Suppressor macrophage treated with lipopolysaccharide for 1 hour (primary cell): ENCODE measurements around the gene ARL6IP5.

Experiments
- DNase-seq, 3 donors: peaks; one replicate each; pipeline ENCODE4 v3.0.0-alpha.2; 2020 to 2022

ARL6IP5 gene

GRCh38 chr3:69085833-69086722 lies 1.3 kb downstream of the ARL6IP5 start:
- peak; percentile 69 to 85 (median 79) for DNase-seq

GRCh38 chr3:69087030-69087791 lies 2.5 kb downstream of the ARL6IP5 start:
- no peak for DNase-seq

- peak; percentile 37 to 66 (median 62) for DNase-seq
Observed at GRCh38 chr3:69088063-69088462, 3.3 kb downstream of the ARL6IP5 start.

- no peak for DNase-seq
Observed at GRCh38 chr3:69090021-69090420, 5.3 kb downstream of the ARL6IP5 start.

- no peak for DNase-seq
Observed at GRCh38 chr3:69091389-69092029, 6.8 kb downstream of the ARL6IP5 start.

GRCh38 chr3:69092030-69092516 lies 7.3 kb downstream of the ARL6IP5 start:
- DNase-seq, result peak in 2 of 3 donors; percentile 46 to 53

GRCh38 chr3:69094467-69095205 lies 9.9 kb downstream of the ARL6IP5 start:
- DNase-seq, result peak; percentile 62 to 80 (median 79)

GRCh38 chr3:69095636-69096035 lies 10.9 kb downstream of the ARL6IP5 start:
- DNase-seq, result no peak

GRCh38 chr3:69096299-69096698 lies 11.6 kb downstream of the ARL6IP5 start:
- no peak for DNase-seq

GRCh38 chr3:69097407-69098086 lies 12.8 kb downstream of the ARL6IP5 start:
- no peak for DNase-seq

GRCh38 chr3:69099576-69099975 lies 14.8 kb downstream of the ARL6IP5 start:
- DNase-seq, result no peak

- DNase-seq, result no peak
Observed at GRCh38 chr3:69102384-69102783, 17.6 kb downstream of the ARL6IP5 start.

GRCh38 chr3:69103123-69103522 lies 18.4 kb downstream of the ARL6IP5 start:
- DNase-seq, result no peak

GRCh38 chr3:69104586-69104985 lies 19.8 kb downstream of the ARL6IP5 start:
- DNase-seq, result no peak

GRCh38 chr3:69105320-69105719 lies 20.6 kb downstream of the ARL6IP5 start:
- no peak for DNase-seq

- no peak for DNase-seq
Observed at GRCh38 chr3:69107841-69108240, 23.1 kb downstream of the ARL6IP5 start.

- no peak for DNase-seq
Observed at GRCh38 chr3:69108811-69109210, 24.1 kb downstream of the ARL6IP5 start.

- no peak for DNase-seq
Observed at GRCh38 chr3:69110941-69111546, 26.3 kb downstream of the ARL6IP5 start.

GRCh38 chr3:69113536-69113935 lies 28.8 kb downstream of the ARL6IP5 start:
- no peak for DNase-seq

GRCh38 chr3:69115731-69116130 lies 31.0 kb downstream of the ARL6IP5 start:
- DNase-seq, result no peak

GRCh38 chr3:69116162-69116561 lies 31.4 kb downstream of the ARL6IP5 start:
- no peak for DNase-seq
